AG08396 (cell line): Measurements from ENCODE around the gene PLD2.

Source experiments
- DNase-seq: peaks from one replicate; pipeline ENCODE4 v3.0.0; 2012; ENCODE audit warnings: low spot score, mixed read lengths

The PLD2 gene

DNA sequence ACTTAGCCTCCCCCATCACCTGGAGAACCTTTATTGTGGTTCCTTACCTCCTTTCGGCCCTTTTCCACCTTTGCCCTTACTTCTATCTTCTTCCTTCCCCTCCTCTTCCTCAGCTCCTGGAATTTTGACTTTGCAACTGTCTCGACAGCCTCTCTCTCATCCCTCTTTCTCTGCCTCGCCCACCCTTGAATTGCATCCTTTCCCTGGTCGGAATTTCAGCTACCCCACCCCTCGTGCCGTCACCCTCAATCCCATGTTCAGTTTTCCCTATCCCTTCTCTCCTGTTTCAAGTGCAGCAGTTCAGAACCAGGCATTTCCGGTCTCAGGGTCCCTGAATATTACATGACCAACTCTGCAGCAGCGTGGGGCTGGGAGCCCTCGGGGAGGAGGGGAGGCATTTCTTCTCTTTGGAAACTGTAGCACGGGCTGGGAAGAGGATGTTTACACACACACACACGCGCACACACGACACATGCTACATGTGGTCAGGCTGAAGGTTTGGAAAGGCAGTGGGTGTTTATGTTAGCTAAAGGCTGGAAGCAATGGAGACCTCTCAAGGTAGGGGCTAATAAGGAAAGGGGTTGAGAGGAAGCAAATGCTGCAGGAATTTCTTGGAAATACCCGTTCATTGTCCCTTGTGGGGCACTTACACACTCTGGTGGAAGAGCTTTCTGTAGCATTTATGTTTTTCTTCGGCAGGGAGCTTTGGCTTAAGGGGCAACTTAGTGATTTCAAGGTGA lies 27.2 kb downstream of the PLD2 start:
- DNase-seq = peak; percentile 56

GRCh38 chr17:4834681-4835020 lies 27.7 kb downstream of the PLD2 start:
- DNase-seq = no peak

DNA sequence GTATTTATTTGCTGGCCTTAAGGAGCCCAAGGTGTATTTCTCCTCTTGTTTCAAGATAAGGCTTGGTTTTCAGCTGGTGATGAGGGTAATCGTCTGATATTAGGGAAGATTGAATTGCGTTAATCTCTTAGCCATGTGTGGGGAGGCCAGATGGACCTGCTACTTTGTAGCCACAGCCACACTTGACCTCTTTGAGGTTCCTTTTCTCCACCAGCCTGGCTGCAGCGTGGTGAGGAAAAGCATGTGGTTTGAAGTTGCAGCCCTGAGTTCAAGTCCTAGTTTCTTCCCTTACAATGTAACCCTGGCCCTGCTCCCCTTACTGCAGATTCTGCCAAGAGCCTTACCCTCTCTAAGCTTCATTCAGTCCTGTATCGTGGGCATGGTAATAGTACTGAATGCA lies 29.3 kb downstream of the PLD2 start:
- DNase-seq = no peak

GRCh38 chr17:4837471-4838308 lies 30.7 kb downstream of the PLD2 start:
- no peak for DNase-seq

- DNase-seq = no peak
Measured at GRCh38 chr17:4838309-4838785, 31.4 kb downstream of the PLD2 start.

DNA sequence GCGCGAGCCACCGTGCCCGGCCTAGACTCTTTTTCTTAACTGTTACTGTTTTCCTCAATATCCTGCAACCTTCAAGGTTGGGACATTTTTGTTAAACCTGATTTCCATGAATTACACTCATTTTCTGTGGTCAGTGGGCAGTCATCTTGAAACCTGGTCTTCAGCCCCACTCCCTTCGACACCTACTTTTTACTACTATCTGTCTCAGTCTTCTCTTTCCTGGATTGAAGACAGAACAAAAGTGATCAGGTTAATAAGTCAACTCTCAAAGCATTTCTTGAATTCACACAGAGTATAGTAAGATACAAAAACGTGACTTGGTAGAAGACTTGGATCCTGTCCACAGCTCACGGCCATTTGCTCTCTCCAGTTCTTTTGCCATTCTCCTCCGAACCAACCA lies 32.3 kb downstream of the PLD2 start:
- no peak for DNase-seq

GRCh38 chr17:4839965-4840892 lies 33.3 kb downstream of the PLD2 start:
- DNase-seq = no peak

- DNase-seq = no peak
Measured at GRCh38 chr17:4840893-4841242, 33.9 kb downstream of the PLD2 start.

- DNase-seq = no peak
Measured at GRCh38 chr17:4842376-4842775, 35.4 kb downstream of the PLD2 start.

GRCh38 chr17:4843321-4844000 lies 36.5 kb downstream of the PLD2 start:
- DNase-seq = no peak

DNA sequence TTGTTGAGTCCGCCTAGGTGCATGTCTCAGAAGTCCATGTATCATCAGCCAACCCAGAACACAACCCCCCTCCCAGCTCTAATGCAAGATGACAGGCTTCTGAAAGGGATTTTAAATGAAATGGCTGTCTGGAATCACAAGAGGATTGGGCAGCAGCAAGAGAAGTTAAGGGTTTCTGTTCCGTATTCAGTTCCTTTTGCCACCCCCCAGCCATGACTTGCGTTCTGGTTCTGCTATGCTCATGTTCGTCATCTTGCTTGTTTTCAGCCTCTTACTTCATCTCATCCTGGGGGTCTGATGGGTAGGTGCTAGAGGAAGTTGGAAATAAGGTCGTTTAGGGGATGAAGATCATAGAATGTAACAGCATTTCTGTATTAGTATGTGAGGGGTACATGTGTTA lies 38.2 kb downstream of the PLD2 start:
- no peak for DNase-seq

GRCh38 chr17:4846635-4847390 lies 39.9 kb downstream of the PLD2 start:
- DNase-seq = no peak

DNA sequence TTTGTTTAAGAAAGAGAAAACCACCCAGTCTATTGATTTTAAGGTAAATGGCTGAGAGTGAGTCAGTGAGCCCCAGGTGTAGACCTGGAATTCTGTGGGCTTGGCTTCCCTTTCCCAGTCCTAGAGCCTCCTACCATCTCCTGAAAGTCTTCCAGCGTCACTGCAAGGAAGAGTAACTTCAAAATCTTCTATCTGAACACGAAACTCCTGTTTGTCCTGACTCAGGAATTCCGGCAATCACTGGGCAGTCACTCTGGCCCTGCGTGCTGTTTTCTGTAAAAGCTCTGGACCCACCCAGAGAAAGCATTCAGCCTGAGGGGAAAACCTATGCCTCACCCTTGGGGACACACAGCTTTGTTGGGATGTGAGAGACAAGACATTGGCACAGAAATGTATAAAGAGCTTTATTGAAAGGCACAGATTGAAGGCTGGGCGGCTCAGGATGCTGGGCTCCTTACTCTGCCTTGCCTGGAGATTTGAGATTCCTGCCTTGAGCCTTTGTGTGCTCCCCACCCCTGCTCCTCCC lies 42.1 kb downstream of the PLD2 start:
- DNase-seq = no peak

DNA sequence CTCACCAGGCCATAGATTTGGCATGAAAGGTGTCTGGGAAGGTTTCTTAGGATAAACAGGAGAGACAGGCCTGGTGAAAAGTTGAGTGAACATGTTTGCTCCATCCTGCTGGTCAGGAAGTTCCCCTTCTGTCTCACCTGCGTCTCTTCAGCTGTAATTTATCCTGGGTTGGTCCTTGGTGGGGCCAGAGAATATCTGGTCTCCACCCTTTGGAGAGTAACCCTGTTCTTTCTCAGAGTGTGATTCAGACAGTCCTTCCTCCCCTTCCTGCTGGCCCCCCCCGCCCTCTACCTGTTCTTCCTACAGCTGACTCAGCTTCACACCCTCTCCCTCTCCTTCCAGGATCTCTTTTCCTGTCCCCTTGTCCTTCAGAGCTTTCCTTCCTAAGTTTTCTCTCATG lies 43.3 kb downstream of the PLD2 start:
- DNase-seq = no peak

- DNase-seq = no peak
Measured at GRCh38 chr17:4851084-4851483, 44.1 kb downstream of the PLD2 start.

DNA sequence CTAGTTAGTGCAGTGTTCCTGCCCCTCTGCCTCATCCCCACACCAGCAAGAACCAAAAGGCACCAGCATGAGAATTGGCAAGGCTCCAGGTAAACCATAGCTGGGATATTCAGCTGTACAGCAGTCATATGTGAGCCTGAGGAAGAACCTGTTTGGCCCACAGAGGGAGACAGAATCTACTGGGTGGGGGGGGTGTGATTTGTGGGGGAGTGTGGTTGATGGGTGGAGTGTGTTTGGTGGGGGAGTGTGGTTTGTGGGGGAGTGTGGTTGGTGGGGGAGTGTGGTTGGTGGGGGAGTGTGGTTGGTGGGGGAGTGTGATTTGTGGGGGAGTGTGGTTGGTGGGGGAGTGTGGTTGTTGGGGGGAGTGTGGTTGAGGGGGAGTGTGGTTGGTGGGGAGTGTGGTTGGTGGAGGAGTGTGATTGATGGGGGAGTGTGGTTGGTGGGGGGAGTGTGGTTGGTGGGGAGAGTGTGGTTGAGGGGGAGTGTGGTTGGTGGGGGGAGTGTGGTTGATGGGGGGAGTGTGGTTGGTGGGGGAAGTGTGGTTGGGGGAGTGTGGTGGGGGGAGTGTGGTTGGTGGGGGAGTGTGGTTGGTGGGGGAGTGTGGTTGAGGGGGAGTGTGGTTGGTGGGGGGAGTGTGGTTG lies 45.7 kb downstream of the PLD2 start:
- peak; percentile 74 for DNase-seq

DNA sequence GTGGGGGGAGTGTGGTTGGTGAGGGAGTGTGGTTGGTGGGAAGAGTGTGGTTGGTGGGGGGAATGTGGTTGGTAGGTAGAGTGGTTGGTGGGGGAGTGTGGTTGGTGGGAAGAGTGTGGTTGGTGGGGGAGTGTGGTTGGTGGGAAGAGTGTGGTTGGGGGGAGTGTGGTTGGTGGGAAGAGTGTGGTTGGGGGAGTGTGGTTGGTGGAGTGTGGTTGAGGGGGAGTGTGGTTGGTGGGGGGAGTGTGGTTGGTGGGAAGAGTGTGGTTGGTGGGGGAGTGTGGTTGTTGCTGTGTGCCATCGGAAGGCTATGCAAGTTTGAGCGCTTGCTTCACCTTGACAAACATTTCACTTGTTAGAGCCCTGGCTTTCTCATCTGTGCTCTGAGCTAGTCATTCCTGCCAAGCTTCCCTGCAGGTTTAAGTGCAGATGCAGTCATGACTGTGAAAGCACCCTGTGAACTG lies 46.3 kb downstream of the PLD2 start:
- no peak for DNase-seq

GRCh38 chr17:4854111-4854681 lies 47.2 kb downstream of the PLD2 start:
- peak; percentile 47 for DNase-seq

GRCh38 chr17:4856271-4856936 lies 49.5 kb downstream of the PLD2 start:
- no peak for DNase-seq
